NCI-H226 (cell line): ENCODE data around the gene IQGAP1.
"Not testable (repeated sequence)": the region's sequence is repeated elsewhere in the genome, so short reads cannot be mapped to it uniquely, and the experiment has no call there.

ENCODE experiments used
- DNase-seq: peaks from one replicate; pipeline ENCODE4 v3.0.0-alpha.2; 2015

The IQGAP1 gene, protein sequence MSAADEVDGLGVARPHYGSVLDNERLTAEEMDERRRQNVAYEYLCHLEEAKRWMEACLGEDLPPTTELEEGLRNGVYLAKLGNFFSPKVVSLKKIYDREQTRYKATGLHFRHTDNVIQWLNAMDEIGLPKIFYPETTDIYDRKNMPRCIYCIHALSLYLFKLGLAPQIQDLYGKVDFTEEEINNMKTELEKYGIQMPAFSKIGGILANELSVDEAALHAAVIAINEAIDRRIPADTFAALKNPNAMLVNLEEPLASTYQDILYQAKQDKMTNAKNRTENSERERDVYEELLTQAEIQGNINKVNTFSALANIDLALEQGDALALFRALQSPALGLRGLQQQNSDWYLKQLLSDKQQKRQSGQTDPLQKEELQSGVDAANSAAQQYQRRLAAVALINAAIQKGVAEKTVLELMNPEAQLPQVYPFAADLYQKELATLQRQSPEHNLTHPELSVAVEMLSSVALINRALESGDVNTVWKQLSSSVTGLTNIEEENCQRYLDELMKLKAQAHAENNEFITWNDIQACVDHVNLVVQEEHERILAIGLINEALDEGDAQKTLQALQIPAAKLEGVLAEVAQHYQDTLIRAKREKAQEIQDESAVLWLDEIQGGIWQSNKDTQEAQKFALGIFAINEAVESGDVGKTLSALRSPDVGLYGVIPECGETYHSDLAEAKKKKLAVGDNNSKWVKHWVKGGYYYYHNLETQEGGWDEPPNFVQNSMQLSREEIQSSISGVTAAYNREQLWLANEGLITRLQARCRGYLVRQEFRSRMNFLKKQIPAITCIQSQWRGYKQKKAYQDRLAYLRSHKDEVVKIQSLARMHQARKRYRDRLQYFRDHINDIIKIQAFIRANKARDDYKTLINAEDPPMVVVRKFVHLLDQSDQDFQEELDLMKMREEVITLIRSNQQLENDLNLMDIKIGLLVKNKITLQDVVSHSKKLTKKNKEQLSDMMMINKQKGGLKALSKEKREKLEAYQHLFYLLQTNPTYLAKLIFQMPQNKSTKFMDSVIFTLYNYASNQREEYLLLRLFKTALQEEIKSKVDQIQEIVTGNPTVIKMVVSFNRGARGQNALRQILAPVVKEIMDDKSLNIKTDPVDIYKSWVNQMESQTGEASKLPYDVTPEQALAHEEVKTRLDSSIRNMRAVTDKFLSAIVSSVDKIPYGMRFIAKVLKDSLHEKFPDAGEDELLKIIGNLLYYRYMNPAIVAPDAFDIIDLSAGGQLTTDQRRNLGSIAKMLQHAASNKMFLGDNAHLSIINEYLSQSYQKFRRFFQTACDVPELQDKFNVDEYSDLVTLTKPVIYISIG (N-terminal part only)

DNA sequence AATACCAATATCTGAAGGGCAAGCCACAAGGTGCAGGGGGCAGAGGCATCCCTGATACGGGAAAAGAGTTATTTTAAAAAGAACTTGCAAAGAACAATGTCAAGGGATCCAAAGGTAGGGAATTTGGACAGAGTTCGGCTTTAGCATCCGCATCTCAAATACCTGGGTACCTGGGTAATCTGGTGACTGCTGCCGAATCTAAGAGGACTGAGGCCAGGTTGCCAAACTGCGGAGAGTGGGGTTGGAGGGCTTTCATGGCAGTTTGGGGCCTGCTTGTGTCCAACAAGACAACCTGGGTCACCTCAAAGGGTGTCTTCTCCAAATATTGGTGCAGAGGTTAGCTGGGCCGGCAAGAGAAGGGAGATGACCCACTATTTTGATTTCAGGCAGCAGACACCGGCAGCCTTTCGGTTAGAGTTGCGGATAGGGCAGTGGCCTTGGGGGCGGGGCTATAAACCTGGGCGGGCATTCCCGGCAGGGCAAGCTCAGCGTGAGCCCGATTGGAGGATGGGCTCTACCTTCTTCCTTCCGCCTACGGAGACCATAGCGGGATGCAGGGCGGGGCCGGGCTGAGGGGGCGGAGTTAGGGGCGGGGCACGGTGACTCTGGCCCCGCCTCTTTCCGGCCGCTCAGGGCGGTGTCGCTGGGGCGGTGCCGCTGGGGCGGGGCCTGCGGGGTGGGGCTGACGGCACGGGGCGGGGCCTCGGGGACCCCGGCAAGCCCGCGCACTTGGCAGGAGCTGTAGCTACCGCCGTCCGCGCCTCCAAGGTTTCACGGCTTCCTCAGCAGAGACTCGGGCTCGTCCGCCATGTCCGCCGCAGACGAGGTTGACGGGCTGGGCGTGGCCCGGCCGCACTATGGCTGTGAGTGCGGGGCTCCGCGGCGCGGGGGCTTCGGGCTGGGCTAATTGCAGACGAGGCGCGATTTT is at the start of gene IQGAP1:
TSS of gene IQGAP1 (plus strand) at position 709 of the 928 bp plus-strand sequence. CDS start at position 809, 100 bp downstream.
- DNase-seq: peak; percentile 95

DNA sequence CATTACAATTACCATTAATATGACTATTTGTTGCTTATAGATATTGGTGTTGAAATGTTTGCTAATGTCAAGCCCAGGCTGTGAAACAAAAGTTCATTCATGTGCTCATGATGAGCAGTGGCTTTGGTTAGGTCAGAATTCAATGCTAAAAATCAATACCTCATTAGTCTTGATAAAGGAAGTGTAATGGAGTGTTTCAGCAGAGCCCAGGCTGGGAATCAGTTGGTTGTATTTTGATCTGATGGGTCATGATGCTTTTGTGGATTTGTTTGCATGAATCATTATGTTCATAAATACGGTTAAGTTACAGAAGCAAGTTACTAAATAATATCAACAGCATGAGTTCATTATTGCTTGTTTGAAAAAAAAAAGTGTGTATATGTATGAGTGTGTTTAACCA is 49.5 kb upstream of the IQGAP1 start:
- DNase-seq: no peak

DNA sequence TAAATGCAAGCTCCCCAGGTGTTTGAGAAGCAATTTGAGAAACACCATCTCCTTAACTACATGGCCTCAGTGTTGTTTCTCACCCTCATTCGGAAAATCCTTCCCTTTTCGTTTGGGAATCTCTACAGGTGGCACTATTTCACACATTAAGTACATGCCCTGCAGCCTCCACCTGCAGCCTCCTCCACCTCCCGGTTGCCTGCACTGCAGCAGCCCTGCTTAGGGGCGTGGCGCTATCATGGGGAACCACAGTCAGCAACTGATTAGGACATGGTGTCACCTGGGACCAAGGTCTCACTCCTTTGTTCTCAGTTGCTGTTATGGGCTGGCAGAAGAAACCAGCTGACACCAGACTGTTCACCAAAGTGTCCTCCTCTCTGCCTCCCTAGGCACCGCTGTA is 47.7 kb upstream of the IQGAP1 start:
- DNase-seq: no peak

DNA sequence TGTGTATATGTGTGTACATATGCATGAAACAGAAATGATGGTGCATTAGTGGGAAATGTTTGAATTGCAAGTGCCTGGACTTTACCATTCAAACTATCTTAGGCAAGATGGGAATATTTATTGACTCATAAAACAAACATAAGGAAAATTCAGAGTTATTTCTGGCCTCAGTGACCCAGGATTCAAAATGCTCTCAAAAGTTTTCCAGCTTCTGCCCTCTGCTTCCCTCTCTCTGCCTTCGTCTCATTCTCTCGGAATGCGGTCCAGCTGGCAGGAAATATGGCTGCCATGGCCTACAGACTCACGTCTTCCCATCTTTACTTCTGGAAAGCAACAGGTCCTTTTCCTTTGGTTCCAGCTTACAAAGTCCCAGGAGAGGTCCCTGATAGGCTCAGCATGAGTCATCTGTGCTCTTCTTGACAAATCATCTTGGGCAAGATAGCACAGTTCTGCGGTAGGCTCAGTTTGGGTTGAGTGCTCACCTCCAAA is 44.7 kb upstream of the IQGAP1 start:
- peak; percentile 52 for DNase-seq

DNA sequence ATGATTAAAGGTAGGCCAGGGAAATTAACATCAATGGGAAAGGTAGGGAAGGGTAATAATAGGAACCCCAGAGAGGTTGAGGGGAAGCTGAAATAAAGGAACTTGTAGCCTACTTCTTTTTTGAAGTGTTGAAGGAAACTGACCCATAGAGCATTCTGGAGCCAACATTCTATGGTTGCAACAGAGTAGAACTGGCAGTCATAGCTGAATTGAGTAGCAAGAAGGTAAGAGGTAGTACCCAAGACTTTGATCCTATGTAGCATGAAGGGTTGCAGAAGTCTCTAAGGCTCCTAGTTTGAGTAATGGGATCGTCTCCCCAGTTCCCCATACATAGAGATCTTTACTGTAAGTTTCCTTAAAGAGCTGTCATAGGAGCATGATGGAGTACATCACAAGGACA is 43.4 kb upstream of the IQGAP1 start:
- DNase-seq: no peak

DNA sequence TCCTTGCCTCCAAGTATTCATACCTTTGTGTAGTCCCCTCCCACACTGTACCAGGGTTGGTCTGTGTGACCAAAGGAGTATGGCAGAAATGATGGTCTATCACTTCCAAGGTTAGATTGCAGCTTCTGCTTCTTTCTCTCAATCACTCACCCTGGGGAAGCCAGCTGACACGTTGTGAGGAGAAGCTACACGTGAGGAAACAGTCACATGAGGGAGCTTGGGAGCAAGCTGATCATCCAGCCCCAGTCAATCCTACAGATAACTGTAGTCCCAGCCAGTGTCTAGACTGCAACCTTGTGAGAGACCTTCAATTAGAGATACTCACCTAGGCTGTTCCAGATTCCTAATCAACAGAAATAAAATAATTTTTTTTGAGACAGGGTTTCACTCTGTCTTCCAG is 42.2 kb upstream of the IQGAP1 start:
- no peak for DNase-seq

DNA sequence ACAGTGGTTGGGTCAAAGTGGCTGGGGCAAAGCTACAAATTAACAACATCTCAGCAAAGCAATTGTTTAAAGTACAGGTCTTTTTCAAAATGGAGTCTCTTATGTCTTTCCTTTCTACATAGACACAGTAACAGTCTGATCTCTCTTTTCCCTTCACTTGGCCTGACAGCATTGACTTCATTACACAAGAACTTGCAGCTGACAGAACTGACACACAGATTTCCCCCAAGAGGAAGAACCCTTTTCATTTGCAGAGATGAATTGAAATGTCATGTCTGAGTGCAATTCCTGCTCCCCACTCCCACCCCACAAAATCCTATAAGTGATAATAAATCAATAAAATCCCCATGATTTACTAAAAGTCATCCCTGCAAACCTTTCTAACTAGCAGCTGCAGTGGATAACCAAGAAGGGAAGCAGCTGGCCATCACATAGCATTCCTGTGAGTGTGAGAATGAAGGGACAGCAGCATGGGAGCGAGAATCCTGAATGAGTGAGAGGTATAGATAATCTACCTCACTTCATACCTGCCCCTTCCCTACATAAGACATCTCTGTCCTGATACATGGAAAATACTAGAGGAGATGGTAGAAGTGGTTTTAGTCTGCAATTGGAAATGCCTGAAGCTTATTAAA is 40.5 kb upstream of the IQGAP1 start:
- not testable (repeated sequence) for DNase-seq

DNA sequence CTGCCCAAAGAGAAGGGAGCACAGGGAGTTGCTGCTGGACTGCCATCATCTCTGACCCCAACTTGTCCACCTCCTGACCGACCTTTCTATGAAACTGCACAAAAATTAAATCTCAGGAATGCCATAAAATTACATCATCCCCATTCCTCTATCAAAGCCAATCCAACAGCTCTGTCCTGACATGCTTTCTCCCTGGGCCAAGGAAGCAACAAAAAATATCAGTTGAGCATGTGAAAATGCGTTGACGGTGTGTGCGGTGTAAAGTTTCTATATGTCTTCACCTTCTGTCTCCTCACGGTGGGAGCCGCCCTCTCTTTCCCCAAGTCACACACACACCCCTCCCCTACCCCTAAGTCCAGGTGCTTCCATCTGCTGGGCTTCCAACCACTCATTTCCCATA is 39.6 kb upstream of the IQGAP1 start:
- DNase-seq: no peak

DNA sequence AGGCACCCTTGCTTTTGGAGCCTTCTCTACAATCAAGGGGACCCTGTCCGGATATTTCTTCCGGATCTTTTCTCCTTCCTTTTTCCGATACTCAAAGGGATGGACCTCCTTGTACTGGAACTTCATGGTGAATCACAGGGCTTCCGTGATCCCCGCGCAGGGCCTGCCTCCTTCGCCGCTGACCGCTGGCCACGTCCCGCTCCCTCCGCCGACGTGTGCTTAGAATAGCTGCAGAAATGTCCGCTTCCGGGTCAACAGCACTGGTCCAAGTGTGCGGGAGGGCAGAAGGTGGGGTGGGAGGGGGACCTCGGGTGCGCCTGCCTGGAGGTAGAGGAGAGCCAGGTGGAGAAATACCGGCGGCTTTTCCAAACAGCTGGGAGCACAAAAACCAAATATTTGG is 39.0 kb upstream of the IQGAP1 start:
- DNase-seq: no peak

DNA sequence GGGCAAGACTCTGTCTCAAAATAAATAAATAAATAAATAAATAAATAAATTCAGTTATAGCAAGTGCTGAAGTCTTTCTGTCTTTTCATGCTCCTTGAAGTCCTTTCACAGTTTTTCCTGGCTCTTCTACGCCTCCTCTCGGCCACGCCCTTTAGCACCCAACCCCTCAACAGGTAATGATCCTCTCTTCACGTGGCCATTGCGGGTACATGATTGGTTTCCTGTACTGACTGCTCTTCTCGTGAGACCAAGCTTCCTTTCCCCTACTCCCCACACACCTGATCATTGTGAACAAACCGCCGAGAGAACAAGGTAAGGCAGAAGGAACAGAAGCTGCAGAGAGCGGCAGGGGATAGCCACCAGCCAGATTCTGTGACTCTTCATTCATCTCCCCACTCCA is 38.2 kb upstream of the IQGAP1 start:
- no peak for DNase-seq

DNA sequence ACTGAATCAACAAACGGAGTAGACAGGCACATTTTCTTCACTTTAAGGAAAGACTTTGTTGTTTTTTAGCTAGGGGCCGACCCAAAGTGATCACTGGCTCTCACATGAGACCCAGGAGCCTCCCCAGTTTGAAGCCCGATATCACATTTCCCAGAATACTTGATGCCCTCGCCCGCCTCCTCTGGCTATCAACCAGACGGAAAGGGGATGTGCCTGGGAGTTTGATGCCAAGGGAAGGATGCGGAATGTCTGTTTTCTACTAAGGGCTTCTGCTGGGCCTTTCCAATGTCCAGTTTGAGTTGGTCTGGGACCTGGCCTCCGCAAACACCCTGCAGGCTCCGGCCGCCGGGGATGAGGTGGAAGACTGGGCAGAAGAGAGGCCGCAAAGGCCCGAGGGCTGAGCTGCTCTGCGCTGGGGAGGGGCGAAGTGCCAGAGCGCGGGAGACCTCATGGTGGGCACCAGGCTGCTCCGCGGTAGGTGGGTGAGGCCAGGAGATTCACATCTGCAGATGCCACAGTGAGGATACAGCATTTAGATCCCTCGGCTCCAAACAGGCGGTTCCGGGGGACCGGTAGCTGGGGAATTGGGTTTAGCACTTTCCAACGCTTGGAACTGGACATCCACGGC is 36.4 kb upstream of the IQGAP1 start:
- DNase-seq: no peak

DNA sequence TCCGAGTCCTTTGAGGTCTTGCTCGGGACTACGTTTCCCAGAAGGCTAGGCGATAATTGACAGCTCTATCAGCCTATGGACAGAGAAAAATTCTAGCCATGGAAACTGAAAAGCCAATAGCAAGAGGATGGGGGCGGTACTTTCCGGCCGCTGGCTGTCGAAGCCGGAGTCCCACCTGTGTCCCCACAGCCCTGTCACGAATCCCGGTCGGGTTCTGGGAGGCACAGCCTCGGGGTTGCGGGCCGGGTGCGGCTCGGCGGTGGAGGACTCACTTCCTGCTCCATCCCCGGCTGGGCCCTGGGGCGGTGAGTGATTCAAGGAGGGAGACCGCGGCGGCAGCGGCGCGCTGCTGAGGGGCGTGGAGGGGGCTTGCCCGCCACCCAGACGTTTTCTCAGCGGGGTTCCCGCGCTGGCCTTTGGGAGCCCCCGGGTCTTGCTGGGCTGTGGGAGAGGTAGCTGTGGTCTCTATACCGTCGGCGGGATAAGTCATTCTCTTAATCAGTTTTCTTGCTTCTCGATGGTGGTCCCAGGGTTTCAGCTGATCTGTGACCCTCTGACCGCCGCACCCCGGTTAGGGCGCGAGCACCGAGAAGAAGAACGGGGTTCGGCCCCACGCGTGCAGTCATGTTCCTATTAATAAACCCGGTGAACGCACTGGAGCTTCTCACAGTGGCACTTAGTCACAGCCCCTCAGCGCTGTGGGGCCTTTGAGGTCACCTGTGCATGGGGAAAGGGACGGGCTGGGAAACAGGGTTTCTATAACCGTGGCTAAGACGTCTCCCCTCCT is 35.7 kb upstream of the IQGAP1 start, which contains the start of gene ZNF774:
TSS of gene ZNF774 (plus strand) at position 178 of the 787 bp plus-strand sequence. CDS start 2,377 bp downstream, outside the sequence.
- DNase-seq: peak; percentile 87

DNA sequence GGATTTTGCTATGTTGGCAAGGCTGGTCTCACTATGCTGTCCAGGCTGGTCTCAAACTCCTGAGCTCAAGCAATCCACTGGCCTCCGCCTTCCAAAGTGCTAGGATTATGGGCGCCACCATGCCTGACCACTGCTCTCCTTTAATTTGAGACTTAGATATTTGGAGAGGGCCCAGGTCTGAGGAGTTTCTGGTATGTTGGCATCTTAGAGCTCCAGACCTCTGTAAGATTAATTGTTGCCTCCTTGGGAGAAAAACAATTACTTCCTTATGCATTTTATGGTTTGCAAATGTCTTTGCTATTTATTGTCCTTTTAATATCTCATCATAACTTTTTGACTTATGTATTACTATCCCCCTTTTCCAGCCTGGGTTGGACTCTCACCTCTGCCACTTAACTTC is 33.1 kb upstream of the IQGAP1 start:
- DNase-seq: no peak

DNA sequence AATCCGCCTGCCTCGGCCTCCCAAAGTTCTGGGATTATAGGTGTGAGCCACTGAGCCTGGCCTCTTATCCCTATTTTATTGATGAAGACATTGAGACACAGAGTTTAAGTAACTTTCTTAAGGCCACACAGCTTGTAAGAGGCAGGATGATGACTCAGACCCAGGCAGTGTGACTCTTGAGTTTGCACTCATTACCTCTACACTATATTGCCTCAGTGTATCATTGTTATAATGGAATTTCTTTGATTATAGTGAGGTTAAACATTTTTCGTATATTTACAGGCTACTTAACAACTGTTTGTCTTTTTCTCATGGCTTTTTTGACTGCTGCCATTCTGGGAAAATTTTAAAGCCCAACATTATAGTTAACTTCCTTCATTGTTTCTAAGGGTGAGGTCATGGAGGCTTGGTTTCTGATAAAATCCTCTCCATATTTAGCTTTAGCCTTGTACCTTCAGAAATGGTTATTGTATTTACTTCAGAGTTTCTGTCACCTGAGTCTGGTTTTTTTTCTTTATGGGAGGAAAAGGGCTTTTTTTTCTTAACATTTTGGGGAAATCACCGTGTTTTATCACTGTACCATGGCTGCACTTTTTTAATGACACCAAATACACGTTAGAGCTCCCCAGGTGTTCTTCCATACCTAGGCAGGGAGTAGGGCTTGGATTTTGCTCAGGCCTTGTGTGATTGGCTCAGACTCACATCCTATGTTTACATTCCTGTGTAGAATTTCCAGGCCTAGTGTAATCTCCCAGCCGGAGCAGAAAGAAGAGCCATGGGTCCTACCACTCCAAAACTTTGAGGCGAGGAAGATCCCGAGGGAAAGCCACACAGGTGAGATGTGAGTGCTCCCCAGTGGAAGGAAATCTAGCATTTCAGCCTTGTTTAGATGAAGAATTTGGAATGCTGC is 29.7 kb upstream of the IQGAP1 start:
- DNase-seq: peak; percentile 54

DNA sequence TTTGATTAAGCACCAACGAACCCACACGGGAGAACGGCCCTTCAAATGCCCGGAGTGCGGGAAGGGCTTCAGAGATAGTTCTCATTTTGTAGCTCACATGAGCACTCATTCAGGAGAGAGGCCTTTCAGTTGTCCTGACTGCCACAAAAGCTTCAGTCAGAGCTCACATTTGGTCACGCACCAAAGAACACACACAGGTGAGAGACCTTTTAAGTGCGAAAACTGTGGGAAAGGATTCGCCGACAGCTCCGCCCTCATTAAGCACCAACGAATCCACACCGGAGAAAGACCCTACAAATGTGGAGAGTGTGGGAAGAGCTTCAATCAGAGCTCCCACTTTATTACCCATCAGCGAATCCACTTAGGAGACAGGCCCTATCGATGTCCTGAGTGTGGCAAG is 27.3 kb upstream of the IQGAP1 start:
- DNase-seq: no peak

DNA sequence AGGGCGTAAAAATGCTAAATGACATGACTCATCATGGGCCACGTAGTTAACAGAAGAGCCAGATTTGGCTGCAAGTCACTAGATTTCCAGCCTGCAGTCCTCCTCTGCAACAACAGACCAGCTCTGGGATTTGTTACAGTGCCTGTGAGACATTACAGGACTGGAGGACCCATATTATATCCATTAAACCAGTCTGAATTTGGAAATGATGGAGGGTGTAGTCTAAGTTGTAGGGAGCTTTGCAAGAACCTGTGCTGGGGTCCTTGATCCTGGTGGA is 25.2 kb upstream of the IQGAP1 start:
- peak; percentile 69 for DNase-seq

DNA sequence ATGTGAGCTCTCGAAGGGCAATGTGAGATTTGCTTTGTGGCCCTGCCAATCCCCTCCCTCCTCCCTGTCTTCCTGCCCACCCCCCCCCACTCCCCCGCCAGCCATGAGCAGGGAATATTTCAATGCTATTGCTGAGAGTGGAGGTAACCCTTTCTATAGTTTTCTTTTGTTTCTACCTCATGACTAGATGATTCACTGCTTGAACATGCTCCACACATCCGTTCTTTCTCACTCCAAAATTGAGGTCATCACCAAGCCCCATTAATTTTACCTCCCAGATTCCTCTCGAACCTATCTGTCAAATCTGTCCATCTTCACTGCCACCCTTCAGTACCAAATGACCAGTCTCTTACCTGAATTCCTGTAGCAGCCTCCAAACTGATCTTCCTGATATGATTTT is 23.8 kb upstream of the IQGAP1 start:
- peak; percentile 94 for DNase-seq

DNA sequence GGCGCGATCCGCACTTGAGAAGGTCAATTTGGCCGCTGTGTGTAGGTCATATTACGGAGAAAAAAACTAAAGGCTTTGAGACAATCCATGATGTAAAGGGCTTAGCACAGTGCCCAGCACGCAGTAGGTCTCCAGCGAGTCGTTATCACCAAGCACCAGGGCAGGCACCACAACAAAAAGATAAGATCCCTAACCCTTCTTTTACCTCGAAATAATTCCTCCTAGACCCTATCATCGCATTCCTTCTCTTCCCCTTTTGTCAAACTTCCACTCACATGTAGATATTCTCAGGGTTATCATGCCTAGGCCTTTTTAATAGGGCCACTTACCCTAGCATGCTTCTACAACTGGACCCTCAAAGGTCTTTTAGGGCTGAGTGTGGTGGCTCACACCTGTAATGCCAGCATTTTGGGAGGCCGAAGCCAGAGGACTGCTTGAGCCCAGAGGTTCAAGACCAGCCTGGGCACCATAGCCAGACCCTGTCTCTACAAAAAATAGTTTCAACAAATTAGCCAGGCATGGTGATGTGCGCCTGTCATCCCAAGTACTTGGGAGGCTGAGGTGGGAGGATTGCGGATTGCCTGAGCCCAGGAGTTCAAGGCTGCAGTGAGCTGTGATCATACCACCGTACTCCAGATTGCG is 22.5 kb upstream of the IQGAP1 start:
- DNase-seq: no peak
